Thoracic aorta (tissue), 2 donors: ENCODE data around the gene STK4. TPM values are rescaled to one million over a fixed set of nuclear protein-coding genes. Genes with fewer than 3 reads are reported as not detected.
"Not testable (repeated sequence)": the region's sequence is repeated elsewhere in the genome, so short reads cannot be mapped to it uniquely, and the experiment has no call there.

Source experiments
- ATAC-seq: fragments of 150-250 bp; one replicate; pipeline ENCODE4 v1.8.0; 2017; ENCODE audit warnings: low read depth; ENCODE audit not compliant: insufficient number of reproducible peaks, low FRiP score
- DNase-seq: peaks from one replicate; pipeline ENCODE4 v3.0.0-alpha.2; 2020; ENCODE audit warnings: low spot score
- H3K27ac ChIP-seq, 2 donors: fragments of 200-600 bp; sonication (generic); 1 replicate in 1 of 2; 2 replicates in 1 of 2; pipeline ENCODE4 v1.5.1; 2016; ENCODE audit warnings: mild to moderate bottlenecking in 2 of 2, moderate library complexity in 2 of 2
- H3K27me3 ChIP-seq: fragments of 200-600 bp; sonication (generic); replicated peaks from 2 replicates; pipeline ENCODE4 v1.6.0; 2016; ENCODE audit warnings: mild to moderate bottlenecking; ENCODE audit not compliant: insufficient read depth
- H3K36me3 ChIP-seq: fragments of 200-600 bp; sonication (generic); one replicate; pipeline ENCODE4 v1.5.1; 2016
- H3K4me1 ChIP-seq, 2 donors: fragments of 200-600 bp; sonication (generic); 1 replicate in 1 of 2; 2 replicates in 1 of 2; pipeline versions ENCODE4 v1.5.1 to v1.6.0; 2016; ENCODE audit warnings: low read depth in 2 of 2, mild to moderate bottlenecking in 1 of 2; ENCODE audit not compliant: control insufficient read depth in 1 of 2
- H3K4me3 ChIP-seq: fragments of 200-600 bp; sonication (generic); 2 replicates; pipeline ENCODE4 v1.5.1; 2016; ENCODE audit warnings: mild to moderate bottlenecking
- H3K9me3 ChIP-seq: fragments of 200-600 bp; sonication (generic); 2 replicates; pipeline ENCODE4 v1.5.1; 2016
- total RNA-seq, 2 donors: library from RNA; depleted of rRNA; stranded (reverse); fragments of >200 nt; gene quantifications; one replicate each; pipeline versions ENCODE4 v1.1.0 to v1.2.3, GENCODE V29; 2016
- TF ChIP-seq, protein P1 (sequence below): fragments of 200-600 bp; sonication (generic); IDR thresholded peaks from one replicate; pipeline ENCODE4 v1.5.1; 2019; ENCODE audit warnings: antibody characterized with exemption

STK4 gene
- total RNA-seq, 2 donors from 2014 or later, result 30.3 to 47.9 TPM

GRCh38 chr20:45059022-45059728, 92.9 kb downstream of the STK4 start:
- DNase-seq (no peak), ATAC-seq (no peak)
- Histone ChIP-seq H3K9me3 (no peaks in the 10 kb centered on the region), H3K4me1 (peaks cover 0 to 1% of the 10 kb centered on the region in 2 donors), H3K4me3 (no peak overlapping the region), H3K27ac (no peak overlapping the region), H3K36me3 (no peaks in the 10 kb centered on the region), H3K27me3 (no peaks in the 10 kb centered on the region)
- TF ChIP-seq, protein P1, sequence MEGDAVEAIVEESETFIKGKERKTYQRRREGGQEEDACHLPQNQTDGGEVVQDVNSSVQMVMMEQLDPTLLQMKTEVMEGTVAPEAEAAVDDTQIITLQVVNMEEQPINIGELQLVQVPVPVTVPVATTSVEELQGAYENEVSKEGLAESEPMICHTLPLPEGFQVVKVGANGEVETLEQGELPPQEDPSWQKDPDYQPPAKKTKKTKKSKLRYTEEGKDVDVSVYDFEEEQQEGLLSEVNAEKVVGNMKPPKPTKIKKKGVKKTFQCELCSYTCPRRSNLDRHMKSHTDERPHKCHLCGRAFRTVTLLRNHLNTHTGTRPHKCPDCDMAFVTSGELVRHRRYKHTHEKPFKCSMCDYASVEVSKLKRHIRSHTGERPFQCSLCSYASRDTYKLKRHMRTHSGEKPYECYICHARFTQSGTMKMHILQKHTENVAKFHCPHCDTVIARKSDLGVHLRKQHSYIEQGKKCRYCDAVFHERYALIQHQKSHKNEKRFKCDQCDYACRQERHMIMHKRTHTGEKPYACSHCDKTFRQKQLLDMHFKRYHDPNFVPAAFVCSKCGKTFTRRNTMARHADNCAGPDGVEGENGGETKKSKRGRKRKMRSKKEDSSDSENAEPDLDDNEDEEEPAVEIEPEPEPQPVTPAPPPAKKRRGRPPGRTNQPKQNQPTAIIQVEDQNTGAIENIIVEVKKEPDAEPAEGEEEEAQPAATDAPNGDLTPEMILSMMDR, result no peak

GRCh38 chr20:45060294-45060693, 94.0 kb downstream of the STK4 start:
- TF ChIP-seq, protein P1, result no peak
- Histone ChIP-seq H3K9me3 (no peaks in the 10 kb centered on the region), H3K27me3 (no peaks in the 10 kb centered on the region), H3K36me3 (no peaks in the 10 kb centered on the region), H3K27ac (no peak overlapping the region), H3K4me3 (no peak overlapping the region), H3K4me1 (no peaks in the 10 kb centered on the region)
- ATAC-seq (no peak), DNase-seq (no peak)

DNA sequence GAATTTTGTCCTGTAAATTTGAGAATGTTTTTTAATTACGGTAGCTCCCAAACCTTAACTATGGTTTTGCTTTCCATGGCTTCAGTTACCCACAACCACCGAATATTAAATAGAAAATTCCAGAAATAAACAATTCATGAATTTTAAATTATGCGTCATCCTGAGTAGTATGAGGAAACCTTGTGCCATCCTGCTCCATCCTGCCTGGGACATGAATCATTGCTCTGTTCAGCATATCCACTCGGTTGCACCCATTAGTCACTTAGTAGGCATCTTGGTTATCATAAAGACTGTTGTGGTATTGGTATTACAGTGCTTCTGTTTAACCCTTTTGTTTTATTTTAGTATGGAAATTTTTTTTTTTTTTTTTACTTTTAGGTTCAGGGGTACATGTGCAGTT, 94.9 kb downstream of the STK4 start:
- Histone ChIP-seq H3K36me3 (no peaks in the 10 kb centered on the region), H3K4me3 (no peak overlapping the region), H3K9me3 (no peaks in the 10 kb centered on the region), H3K27ac (no peak overlapping the region), H3K4me1 (no peaks in the 10 kb centered on the region), H3K27me3 (no peaks in the 10 kb centered on the region)
- DNase-seq (no peak), ATAC-seq (no peak)
- TF ChIP-seq, protein P1, result no peak

DNA sequence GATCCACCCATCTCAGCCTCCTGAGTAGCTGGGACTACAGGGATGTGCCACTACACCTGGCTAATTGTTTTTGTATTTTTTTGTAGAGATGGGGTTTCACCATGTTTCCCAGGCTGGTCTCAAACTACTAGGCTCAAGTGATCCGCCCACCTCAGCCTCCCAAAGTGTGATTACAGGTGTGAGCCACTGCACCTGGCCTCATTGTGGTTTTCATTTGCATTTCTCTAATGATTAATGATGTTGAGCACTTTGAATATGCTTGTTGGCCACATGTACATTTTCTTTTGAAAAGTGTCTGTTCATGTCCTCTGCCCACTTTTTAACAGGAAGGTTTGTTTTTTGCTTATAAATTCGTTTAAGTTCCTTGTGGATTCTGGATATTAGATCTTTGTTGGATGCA, 96.8 kb downstream of the STK4 start:
- H3K27me3 ChIP-seq, DNase-seq, H3K9me3 ChIP-seq, ATAC-seq, H3K4me1 ChIP-seq, H3K4me3 ChIP-seq, H3K36me3 ChIP-seq, H3K27ac ChIP-seq: not testable (repeated sequence)

GRCh38 chr20:45064812-45065211, 98.5 kb downstream of the STK4 start:
- H3K9me3 ChIP-seq, result no peaks in the 10 kb centered on the region
- TF ChIP-seq, protein P1, result no peak

DNA sequence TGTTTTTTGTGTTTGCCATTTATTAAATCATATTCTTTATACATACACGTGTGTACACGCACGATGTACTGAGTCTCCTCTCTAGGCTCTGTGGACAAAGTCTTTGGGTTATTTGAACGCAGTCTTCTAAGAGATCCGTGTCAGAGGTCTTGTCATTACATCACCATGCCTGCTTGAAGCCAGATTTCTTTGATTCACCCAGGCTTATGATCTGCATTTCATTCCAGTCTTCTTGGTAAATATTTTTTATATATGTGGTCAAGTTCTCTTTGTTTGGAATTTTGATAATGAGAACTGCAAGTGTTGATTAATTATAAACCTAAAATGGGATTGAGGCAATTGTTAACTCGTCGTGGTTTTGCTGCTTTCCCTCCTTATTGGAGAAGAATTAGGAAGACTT, 100.1 kb downstream of the STK4 start:
- Histone ChIP-seq H3K4me1 (no peaks in the 10 kb centered on the region), H3K27ac (no peak overlapping the region), H3K36me3 (no peaks in the 10 kb centered on the region), H3K9me3 (no peaks in the 10 kb centered on the region), H3K4me3 (no peak overlapping the region), H3K27me3 (no peaks in the 10 kb centered on the region)
- ATAC-seq, result no peak
- no peak for DNase-seq
- TF ChIP-seq, protein P1, result no peak

More at GRCh38 chr20:45064812-45065211, 98.5 kb downstream of the STK4 start:
- H3K4me1 ChIP-seq, result no peaks in the 10 kb centered on the region
- H3K4me3 ChIP-seq, result no peak overlapping the region
- H3K27me3 ChIP-seq, result no peaks in the 10 kb centered on the region
- no peaks in the 10 kb centered on the region for H3K36me3 ChIP-seq
- no peak for DNase-seq
- no peak overlapping the region for H3K27ac ChIP-seq
- no peak for ATAC-seq
